H9 (cell line): Measurements from ENCODE around the gene MAP3K1. TPM values are rescaled to one million over a fixed set of nuclear protein-coding genes. Genes with fewer than 3 reads are reported as not detected.

Source experiments
- DNase-seq: peaks from one replicate; pipeline ENCODE4 v3.0.0-alpha.2; 2017
- H2AFZ ChIP-seq: one replicate; pipeline ENCODE4 v1.6.1; 2013; ENCODE audit warnings: mild to moderate bottlenecking, low read length, control low read depth, moderate library complexity
- H2AK5ac ChIP-seq: 2 replicates; pipeline ENCODE4 v1.6.1; 2013; ENCODE audit warnings: low read length, control low read depth, mixed read lengths; ENCODE audit not compliant: insufficient read length
- H2BK120ac ChIP-seq: one replicate; pipeline ENCODE4 v1.6.1; 2013; ENCODE audit warnings: low read depth, mild to moderate bottlenecking, low read length, control low read depth, inconsistent platforms; ENCODE audit not compliant: poor library complexity, severe bottlenecking
- H2BK12ac ChIP-seq: 2 replicates; pipeline ENCODE4 v1.6.1; 2013; ENCODE audit warnings: low read length, control low read depth, mixed read lengths, low read depth; ENCODE audit not compliant: insufficient read length
- H2BK15ac ChIP-seq: 2 replicates; pipeline ENCODE4 v1.6.1; 2013; ENCODE audit warnings: low read depth, low read length, control low read depth
- H2BK20ac ChIP-seq: one replicate; pipeline ENCODE4 v1.6.1; 2013; ENCODE audit warnings: low read depth, mild to moderate bottlenecking, low read length, control low read depth, inconsistent platforms; ENCODE audit not compliant: poor library complexity, severe bottlenecking
- H2BK5ac ChIP-seq: 2 replicates; pipeline ENCODE4 v1.6.1; 2013; ENCODE audit warnings: low read length, control low read depth, mixed read lengths; ENCODE audit not compliant: insufficient read length
- H3K14ac ChIP-seq: 2 replicates; pipeline ENCODE4 v1.6.1; 2013; ENCODE audit warnings: low read length, control low read depth; ENCODE audit not compliant: insufficient read depth
- H3K18ac ChIP-seq: 2 replicates; pipeline ENCODE4 v1.6.1; 2013; ENCODE audit warnings: low read depth, mild to moderate bottlenecking, mixed read lengths, low read length, control low read depth; ENCODE audit not compliant: insufficient read length
- H3K23ac ChIP-seq: 2 replicates; pipeline ENCODE4 v1.6.1; 2013; ENCODE audit warnings: low read length, control low read depth, mixed read lengths, low read depth; ENCODE audit not compliant: insufficient read length
- H3K23me2 ChIP-seq: 2 replicates; pipeline ENCODE4 v1.6.1; 2013; ENCODE audit warnings: low read depth, mild to moderate bottlenecking, mixed read lengths, low read length, control low read depth; ENCODE audit not compliant: insufficient read length, poor library complexity, severe bottlenecking
- H3K27ac ChIP-seq: 2 replicates; pipeline ENCODE4 v1.5.1; 2013; ENCODE audit warnings: low read length, control low read depth, mixed read lengths, low read depth; ENCODE audit not compliant: insufficient read length
- H3K27me3 ChIP-seq: 2 replicates; pipeline ENCODE4 v1.6.1; 2013; ENCODE audit warnings: low read length, control low read depth, inconsistent platforms; ENCODE audit not compliant: insufficient read depth
- H3K4ac ChIP-seq: 2 replicates; pipeline ENCODE4 v1.6.1; 2013; ENCODE audit warnings: low read depth, mild to moderate bottlenecking, control low read depth, inconsistent platforms, low read length, moderate library complexity
- H3K4me1 ChIP-seq: 2 replicates; pipeline ENCODE4 v1.6.1; 2013; ENCODE audit warnings: low read length, control low read depth, inconsistent platforms; ENCODE audit not compliant: insufficient read depth
- H3K4me2 ChIP-seq: 2 replicates; pipeline ENCODE4 v1.6.1; 2013; ENCODE audit warnings: low read length, control low read depth, mixed read lengths; ENCODE audit not compliant: insufficient read length, insufficient read depth
- H3K56ac ChIP-seq: 2 replicates; pipeline ENCODE4 v1.6.1; 2013; ENCODE audit warnings: low read depth, mild to moderate bottlenecking, mixed read lengths, low read length, control low read depth; ENCODE audit not compliant: insufficient read length
- H3K79me1 ChIP-seq: 2 replicates; pipeline ENCODE4 v1.6.1; 2013; ENCODE audit warnings: low read depth, mild to moderate bottlenecking, moderate library complexity, low read length, control low read depth, inconsistent platforms; ENCODE audit not compliant: insufficient read depth, poor library complexity, severe bottlenecking
- H3K79me2 ChIP-seq: 2 replicates; pipeline ENCODE4 v1.6.1; 2013; ENCODE audit warnings: low read length, control low read depth, inconsistent platforms; ENCODE audit not compliant: insufficient read depth
- H3K9ac ChIP-seq: 2 replicates; pipeline ENCODE4 v1.6.1; 2013; ENCODE audit warnings: low read length, control low read depth, mixed read lengths; ENCODE audit not compliant: insufficient read length; ENCODE audit errors: extremely low read depth
- H3K9me3 ChIP-seq: one replicate; pipeline ENCODE4 v1.6.1; 2013; ENCODE audit warnings: low read depth, low read length, inconsistent platforms; ENCODE audit not compliant: control insufficient read depth
- H3T11ph ChIP-seq: one replicate; pipeline ENCODE4 v1.6.1; 2013; ENCODE audit warnings: mild to moderate bottlenecking, low read length, control low read depth, inconsistent platforms
- H4K20me1 ChIP-seq: one replicate; pipeline ENCODE4 v1.6.1; 2013; ENCODE audit not compliant: control insufficient read depth, insufficient read length, insufficient read depth
- H4K5ac ChIP-seq: 2 replicates; pipeline ENCODE4 v1.6.1; 2013; ENCODE audit warnings: low read depth, mild to moderate bottlenecking, mixed read lengths, low read length, control low read depth; ENCODE audit not compliant: insufficient read length
- H4K8ac ChIP-seq: replicated peaks from 2 replicates; pipeline ENCODE4 v1.6.1; 2013; ENCODE audit warnings: low read length, control low read depth, mixed read lengths, low read depth; ENCODE audit not compliant: insufficient read length
- H4K91ac ChIP-seq: 2 replicates; pipeline ENCODE4 v1.6.1; 2013; ENCODE audit warnings: low read depth, mild to moderate bottlenecking, moderate library complexity, mixed read lengths, low read length, control low read depth; ENCODE audit not compliant: insufficient read length
- H3K27ac Mint-ChIP-seq, 3 experiments: 2 replicates in 2 of 3; 3 replicates in 1 of 3; pipeline ENCODE4 v1.8.0; 2020 to 2021; ENCODE audit warnings: mixed read lengths in 3 of 3, mild to moderate bottlenecking in 1 of 3, moderate library complexity in 1 of 3
- H3K27me3 Mint-ChIP-seq: 2 replicates; pipeline ENCODE4 v1.8.0; 2021; ENCODE audit warnings: low read depth, mild to moderate bottlenecking, moderate library complexity, mixed read lengths
- H3K36me3 Mint-ChIP-seq, 3 experiments: 2 replicates in 2 of 3; 3 replicates in 1 of 3; pipeline ENCODE4 v1.8.0; 2020 to 2021; ENCODE audit warnings: low read depth in 3 of 3, mixed read lengths in 3 of 3; ENCODE audit not compliant: insufficient read depth in 1 of 3
- H3K4me1 Mint-ChIP-seq, 2 experiments: 2 replicates each; pipeline ENCODE4 v1.8.0; 2020; ENCODE audit warnings: mixed read lengths in 2 of 2
- H3K4me3 Mint-ChIP-seq, 2 experiments: 2 replicates in 1 of 2; 3 replicates in 1 of 2; pipeline ENCODE4 v1.8.0; 2020 to 2021; ENCODE audit warnings: mild to moderate bottlenecking in 2 of 2, mixed read lengths in 2 of 2, moderate library complexity in 1 of 2
- H3K9me3 Mint-ChIP-seq, 2 experiments: 2 replicates in 1 of 2; 3 replicates in 1 of 2; pipeline ENCODE4 v1.8.0; 2020; ENCODE audit warnings: mild to moderate bottlenecking in 2 of 2, mixed read lengths in 2 of 2, moderate library complexity in 1 of 2
- WGBS: extraction: QIAGEN DNeasy Blood & Tissue Kit; methylation state at CpG from one replicate; pipeline ENCODE4 v1.1.7; 2013; ENCODE audit warnings: missing lambda C conversion rate, low lambda C conversion rate, mixed read lengths; ENCODE audit not compliant: insufficient read length; ENCODE audit errors: extremely low coverage; 5-methylcytosine and 5-hydroxymethylcytosine counted together
- total RNA-seq: library from RNA; stranded (reverse); gene quantifications from 2 replicates; pipeline ENCODE4 v1.2.1, GENCODE V29; 2021
- TF ChIP-seq, protein P1 (sequence below): fragments of 200-600 bp; sonication (generic); conservative IDR thresholded peaks from 3 replicates; pipeline ENCODE4 v1.8.0; 2021; ENCODE audit warnings: antibody characterized with exemption, mild to moderate bottlenecking

The MAP3K1 gene
- total RNA-seq, 1 experiment from 2014 or later: 11.1 TPM

DNA sequence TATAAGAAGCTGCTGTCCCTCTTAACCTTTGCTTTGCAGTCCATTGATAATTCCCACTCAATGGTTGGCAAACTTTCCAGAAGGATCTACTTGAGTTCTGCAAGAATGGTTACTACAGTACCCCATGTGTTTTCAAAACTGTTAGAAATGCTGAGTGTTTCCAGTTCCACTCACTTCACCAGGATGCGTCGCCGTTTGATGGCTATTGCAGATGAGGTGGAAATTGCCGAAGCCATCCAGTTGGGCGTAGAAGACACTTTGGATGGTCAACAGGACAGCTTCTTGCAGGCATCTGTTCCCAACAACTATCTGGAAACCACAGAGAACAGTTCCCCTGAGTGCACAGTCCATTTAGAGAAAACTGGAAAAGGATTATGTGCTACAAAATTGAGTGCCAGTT, 66.2 kb downstream of the MAP3K1 start:
- Histone ChIP-seq H3K4me2 (no peak overlapping the region), H2BK15ac (no peak overlapping the region), H2BK12ac (no peak overlapping the region), H3K4me1 (no peaks in the 10 kb centered on the region), H3K23ac (no peak overlapping the region), H3K27ac (no peak overlapping the region), H3K14ac (no peak overlapping the region), H2BK20ac (no peak overlapping the region), H3T11ph (no peak overlapping the region), H3K79me1 (no peaks in the 10 kb centered on the region), H3K27me3 (no peaks in the 10 kb centered on the region), H2BK5ac (no peak overlapping the region), H3K9me3 (no peaks in the 10 kb centered on the region), H3K4ac (no peak overlapping the region), H4K8ac (no peak overlapping the region), H2AK5ac (no peak overlapping the region), H3K56ac (no peak overlapping the region), H4K20me1 (no peaks in the 10 kb centered on the region), H3K18ac (no peak overlapping the region), H2BK120ac (no peak overlapping the region), H4K91ac (no peak overlapping the region), H3K23me2 (no peaks in the 10 kb centered on the region), H3K79me2 (no peaks in the 10 kb centered on the region), H4K5ac (no peak overlapping the region), H2AFZ (no peak overlapping the region), H3K9ac (no peak overlapping the region)
- Mint-ChIP-seq H3K4me1 (no peaks in the 10 kb centered on the region), H3K9me3 (no peaks in the 10 kb centered on the region), H3K4me3 (no peak overlapping the region), H3K27me3 (no peaks in the 10 kb centered on the region), H3K36me3 (peaks cover 15 to 43% (median 24%) of the 10 kb centered on the region in 3 experiments), H3K27ac (no peak overlapping the region)
- TF ChIP-seq, protein P1, sequence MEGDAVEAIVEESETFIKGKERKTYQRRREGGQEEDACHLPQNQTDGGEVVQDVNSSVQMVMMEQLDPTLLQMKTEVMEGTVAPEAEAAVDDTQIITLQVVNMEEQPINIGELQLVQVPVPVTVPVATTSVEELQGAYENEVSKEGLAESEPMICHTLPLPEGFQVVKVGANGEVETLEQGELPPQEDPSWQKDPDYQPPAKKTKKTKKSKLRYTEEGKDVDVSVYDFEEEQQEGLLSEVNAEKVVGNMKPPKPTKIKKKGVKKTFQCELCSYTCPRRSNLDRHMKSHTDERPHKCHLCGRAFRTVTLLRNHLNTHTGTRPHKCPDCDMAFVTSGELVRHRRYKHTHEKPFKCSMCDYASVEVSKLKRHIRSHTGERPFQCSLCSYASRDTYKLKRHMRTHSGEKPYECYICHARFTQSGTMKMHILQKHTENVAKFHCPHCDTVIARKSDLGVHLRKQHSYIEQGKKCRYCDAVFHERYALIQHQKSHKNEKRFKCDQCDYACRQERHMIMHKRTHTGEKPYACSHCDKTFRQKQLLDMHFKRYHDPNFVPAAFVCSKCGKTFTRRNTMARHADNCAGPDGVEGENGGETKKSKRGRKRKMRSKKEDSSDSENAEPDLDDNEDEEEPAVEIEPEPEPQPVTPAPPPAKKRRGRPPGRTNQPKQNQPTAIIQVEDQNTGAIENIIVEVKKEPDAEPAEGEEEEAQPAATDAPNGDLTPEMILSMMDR: no peak
- no peak for DNase-seq
- no CpG with 5 or more reads among the region's 5 CpGs for WGBS
